Measurements from ENCODE around the gene PTPN14.

The PTPN14 gene

GRCh38 chr1:214557952-214558735 is 6.7 kb upstream of the PTPN14 start:
- CTCF ChIA-PET: no interaction called here
- Mint-ChIP-seq H3K36me3 (no peaks in the 10 kb centered on the region), H3K9me3 (no peaks in the 10 kb centered on the region), H3K27ac (no peak overlapping the region), H3K27me3 (peaks cover 33% of the 10 kb centered on the region), H3K4me1 (no peaks in the 10 kb centered on the region), H3K4me3 (no peak overlapping the region)
- no peak for DNase-seq

- CTCF ChIA-PET: interaction anchor here (0.9 to 1.6 kb wide), 2 partner anchors 207 to 221 kb away, joined by 3 to 5 read pairs; no protein-coding TSS in a partner anchor
- Mint-ChIP-seq H3K27ac (no peak overlapping the region), H3K4me3 (no peak overlapping the region)
These were observed 1.8 kb upstream of the PTPN14 start for GRCh38 chr1:214553142-214553710.

GRCh38 chr1:214552174-214552608 is 789 bp upstream of the PTPN14 start:
- peaks cover 13% of the 10 kb centered on the region for H3K4me1 Mint-ChIP-seq
- CTCF ChIA-PET: interaction anchor here (1.6 kb wide), 1 partner anchor 220 kb away, joined by 5 read pairs; no protein-coding TSS in a partner anchor
- peak overlapping the region; percentile 62 for H3K4me3 Mint-ChIP-seq
- no peak for DNase-seq
- H3K27ac Mint-ChIP-seq: no peak overlapping the region
- H3K9me3 Mint-ChIP-seq: no peaks in the 10 kb centered on the region
- no peaks in the 10 kb centered on the region for H3K36me3 Mint-ChIP-seq
- peaks cover 70% of the 10 kb centered on the region for H3K27me3 Mint-ChIP-seq

More at GRCh38 chr1:214553142-214553710, 1.8 kb upstream of the PTPN14 start:
- Mint-ChIP-seq H3K4me1 (peaks cover 13% of the 10 kb centered on the region), H3K36me3 (no peaks in the 10 kb centered on the region), H3K27me3 (peaks cover 65% of the 10 kb centered on the region), H3K9me3 (no peaks in the 10 kb centered on the region)
- no peak for DNase-seq

- peaks cover 13% of the 10 kb centered on the region for H3K4me1 Mint-ChIP-seq
- H3K9me3 Mint-ChIP-seq: no peaks in the 10 kb centered on the region
- CTCF ChIA-PET: no interaction called here
- no peaks in the 10 kb centered on the region for H3K36me3 Mint-ChIP-seq
- peak overlapping the region; percentile 71 for H3K4me3 Mint-ChIP-seq
- peaks cover 71% of the 10 kb centered on the region for H3K27me3 Mint-ChIP-seq
- peak; percentile 24 for DNase-seq
- H3K27ac Mint-ChIP-seq: no peak overlapping the region
These were observed 456 bp downstream of the PTPN14 start for GRCh38 chr1:214550857-214551435.

GRCh38 chr1:214550013-214550856 is 1.2 kb downstream of the PTPN14 start:
- CTCF ChIA-PET: interaction anchor here (1.0 to 1.2 kb wide), 4 partner anchors 34 to 336 kb away, joined by 3 to 4 read pairs (median 3); no protein-coding TSS in a partner anchor
- no peaks in the 10 kb centered on the region for H3K9me3 Mint-ChIP-seq
- no peaks in the 10 kb centered on the region for H3K36me3 Mint-ChIP-seq
- peak overlapping the region; percentile 42 for H3K27ac Mint-ChIP-seq
- H3K4me1 Mint-ChIP-seq: peaks cover 13% of the 10 kb centered on the region
- DNase-seq: no peak
- peak overlapping the region; percentile 39 for H3K4me3 Mint-ChIP-seq
- H3K27me3 Mint-ChIP-seq: peaks cover 73% of the 10 kb centered on the region

- Mint-ChIP-seq H3K36me3 (no peaks in the 10 kb centered on the region), H3K4me3 (no peak overlapping the region), H3K27me3 (peaks cover 76% of the 10 kb centered on the region), H3K27ac (no peak overlapping the region), H3K9me3 (no peaks in the 10 kb centered on the region), H3K4me1 (peaks cover 13% of the 10 kb centered on the region)
- no peak for DNase-seq
- CTCF ChIA-PET: interaction anchor here (1.0 to 1.2 kb wide), 4 partner anchors 34 to 335 kb away, joined by 3 to 4 read pairs (median 3); no protein-coding TSS in a partner anchor
These were observed 1.8 kb downstream of the PTPN14 start for GRCh38 chr1:214549604-214550003.

- Mint-ChIP-seq H3K27ac (no peak overlapping the region), H3K36me3 (no peaks in the 10 kb centered on the region), H3K4me1 (peaks cover 13% of the 10 kb centered on the region), H3K27me3 (peaks cover 79% of the 10 kb centered on the region), H3K9me3 (no peaks in the 10 kb centered on the region), H3K4me3 (no peak overlapping the region)
- DNase-seq: no peak
- CTCF ChIA-PET: interaction anchor here (1.1 to 1.3 kb wide), 5 partner anchors 33 to 334 kb away, joined by 3 to 4 read pairs (median 3); no protein-coding TSS in a partner anchor
These were observed 2.4 kb downstream of the PTPN14 start for GRCh38 chr1:214548988-214549387.

- peaks cover 77% of the 10 kb centered on the region for H3K27me3 Mint-ChIP-seq
These were observed 3.1 kb downstream of the PTPN14 start for GRCh38 chr1:214548271-214548670.

GRCh38 chr1:214547747-214548146 is 3.7 kb downstream of the PTPN14 start:
- Mint-ChIP-seq H3K4me1 (peaks cover 13% of the 10 kb centered on the region), H3K27me3 (peaks cover 72% of the 10 kb centered on the region), H3K27ac (no peak overlapping the region), H3K4me3 (no peak overlapping the region), H3K36me3 (no peaks in the 10 kb centered on the region), H3K9me3 (no peaks in the 10 kb centered on the region)
- CTCF ChIA-PET: interaction anchor here (0.9 to 1.3 kb wide), 3 partner anchors 31 to 216 kb away, joined by 3 to 4 read pairs (median 3); no protein-coding TSS in a partner anchor
- no peak for DNase-seq

More at GRCh38 chr1:214548271-214548670, 3.1 kb downstream of the PTPN14 start:
- no peaks in the 10 kb centered on the region for H3K36me3 Mint-ChIP-seq
- H3K4me3 Mint-ChIP-seq: no peak overlapping the region
- no peak overlapping the region for H3K27ac Mint-ChIP-seq
- no peak for DNase-seq
- CTCF ChIA-PET: interaction anchor here (0.9 to 1.3 kb wide), 3 partner anchors 32 to 217 kb away, joined by 3 to 4 read pairs (median 3); no protein-coding TSS in a partner anchor
- H3K9me3 Mint-ChIP-seq: no peaks in the 10 kb centered on the region
- H3K4me1 Mint-ChIP-seq: peaks cover 13% of the 10 kb centered on the region

GRCh38 chr1:214546886-214547641 is 4.3 kb downstream of the PTPN14 start:
- H3K9me3 Mint-ChIP-seq: no peaks in the 10 kb centered on the region
- no peak overlapping the region for H3K4me3 Mint-ChIP-seq
- H3K36me3 Mint-ChIP-seq: no peaks in the 10 kb centered on the region
- CTCF ChIA-PET: no interaction called here
- no peak for DNase-seq
- H3K4me1 Mint-ChIP-seq: peaks cover 8% of the 10 kb centered on the region
- no peak overlapping the region for H3K27ac Mint-ChIP-seq
- H3K27me3 Mint-ChIP-seq: peaks cover 68% of the 10 kb centered on the region

GRCh38 chr1:214546084-214546483 is 5.3 kb downstream of the PTPN14 start:
- Mint-ChIP-seq H3K27ac (no peak overlapping the region), H3K4me3 (no peak overlapping the region), H3K36me3 (no peaks in the 10 kb centered on the region), H3K27me3 (peaks cover 59% of the 10 kb centered on the region), H3K4me1 (peaks cover 1% of the 10 kb centered on the region), H3K9me3 (no peaks in the 10 kb centered on the region)
- CTCF ChIA-PET: no interaction called here
- no peak for DNase-seq

GRCh38 chr1:214545293-214545692 is 6.1 kb downstream of the PTPN14 start:
- Mint-ChIP-seq H3K9me3 (no peaks in the 10 kb centered on the region), H3K4me1 (no peaks in the 10 kb centered on the region), H3K36me3 (no peaks in the 10 kb centered on the region), H3K27me3 (peaks cover 53% of the 10 kb centered on the region), H3K4me3 (no peak overlapping the region), H3K27ac (no peak overlapping the region)
- CTCF ChIA-PET: no interaction called here
- no peak for DNase-seq

- CTCF ChIA-PET: no interaction called here
- no peaks in the 10 kb centered on the region for H3K9me3 Mint-ChIP-seq
- H3K27ac Mint-ChIP-seq: no peak overlapping the region
- peaks cover 49% of the 10 kb centered on the region for H3K27me3 Mint-ChIP-seq
- no peaks in the 10 kb centered on the region for H3K36me3 Mint-ChIP-seq
- DNase-seq: no peak
- H3K4me1 Mint-ChIP-seq: no peaks in the 10 kb centered on the region
- no peak overlapping the region for H3K4me3 Mint-ChIP-seq
These were observed 6.6 kb downstream of the PTPN14 start for GRCh38 chr1:214544791-214545190.
